Fibroblast of the conjunctiva (primary cell): ENCODE results near the gene LTBR.

Experiments
- DNase-seq: peaks from one replicate; pipeline ENCODE4 v3.0.0-alpha.2; 2010; ENCODE audit warnings: low read depth

LTBR gene

DNA sequence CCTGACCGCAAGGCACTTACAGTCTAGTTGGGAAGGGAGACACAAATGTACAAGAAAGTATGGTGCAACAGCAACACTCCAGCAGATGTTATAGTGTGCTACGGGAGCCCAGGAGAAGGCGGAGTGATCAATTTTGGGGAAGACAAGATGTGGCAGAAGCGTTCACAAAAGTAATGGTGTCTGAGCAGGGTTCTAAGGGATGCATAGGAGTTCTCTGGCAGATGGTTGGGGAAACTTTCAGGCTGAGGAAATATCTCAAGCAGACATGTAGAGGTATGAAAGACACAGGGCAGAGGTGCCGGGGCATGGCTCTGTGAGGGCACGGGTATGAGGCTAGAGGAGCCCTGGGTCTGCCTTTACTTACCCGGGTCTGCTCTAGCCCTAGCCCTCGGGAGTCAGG is 37.0 kb upstream of the LTBR start:
- no peak for DNase-seq

- DNase-seq: no peak
Observed at GRCh38 chr12:6347367-6348338, 36.3 kb upstream of the LTBR start.

GRCh38 chr12:6351622-6352021 is 32.3 kb upstream of the LTBR start:
- no peak for DNase-seq

- DNase-seq: no peak
Observed at GRCh38 chr12:6352193-6353173, 31.5 kb upstream of the LTBR start.

- DNase-seq: no peak
Observed at GRCh38 chr12:6354495-6355393, 29.2 kb upstream of the LTBR start.

- no peak for DNase-seq
Observed at GRCh38 chr12:6355491-6356373, 28.2 kb upstream of the LTBR start.

- DNase-seq: no peak
Observed at GRCh38 chr12:6356374-6356820, 27.6 kb upstream of the LTBR start.

DNA sequence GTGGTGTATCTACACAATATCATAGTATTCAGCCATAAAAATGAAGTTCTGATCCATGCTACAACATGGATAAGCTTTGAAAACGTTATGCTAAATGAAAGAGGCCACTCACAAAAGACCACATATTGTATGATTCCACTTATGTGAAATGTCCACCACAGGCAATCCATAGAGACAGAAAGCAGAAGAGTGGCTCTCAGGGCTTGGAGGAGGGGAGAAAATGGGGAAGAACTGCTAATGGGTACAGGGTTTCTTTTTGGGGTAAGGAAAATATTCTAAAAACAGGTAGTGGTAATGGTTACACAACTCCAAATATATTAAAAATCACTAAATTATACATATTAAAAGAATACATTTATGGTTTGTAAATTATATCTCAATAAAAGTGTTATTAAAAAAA is 25.1 kb upstream of the LTBR start:
- DNase-seq: no peak

GRCh38 chr12:6360080-6360571 is 23.8 kb upstream of the LTBR start:
- DNase-seq: no peak

DNA sequence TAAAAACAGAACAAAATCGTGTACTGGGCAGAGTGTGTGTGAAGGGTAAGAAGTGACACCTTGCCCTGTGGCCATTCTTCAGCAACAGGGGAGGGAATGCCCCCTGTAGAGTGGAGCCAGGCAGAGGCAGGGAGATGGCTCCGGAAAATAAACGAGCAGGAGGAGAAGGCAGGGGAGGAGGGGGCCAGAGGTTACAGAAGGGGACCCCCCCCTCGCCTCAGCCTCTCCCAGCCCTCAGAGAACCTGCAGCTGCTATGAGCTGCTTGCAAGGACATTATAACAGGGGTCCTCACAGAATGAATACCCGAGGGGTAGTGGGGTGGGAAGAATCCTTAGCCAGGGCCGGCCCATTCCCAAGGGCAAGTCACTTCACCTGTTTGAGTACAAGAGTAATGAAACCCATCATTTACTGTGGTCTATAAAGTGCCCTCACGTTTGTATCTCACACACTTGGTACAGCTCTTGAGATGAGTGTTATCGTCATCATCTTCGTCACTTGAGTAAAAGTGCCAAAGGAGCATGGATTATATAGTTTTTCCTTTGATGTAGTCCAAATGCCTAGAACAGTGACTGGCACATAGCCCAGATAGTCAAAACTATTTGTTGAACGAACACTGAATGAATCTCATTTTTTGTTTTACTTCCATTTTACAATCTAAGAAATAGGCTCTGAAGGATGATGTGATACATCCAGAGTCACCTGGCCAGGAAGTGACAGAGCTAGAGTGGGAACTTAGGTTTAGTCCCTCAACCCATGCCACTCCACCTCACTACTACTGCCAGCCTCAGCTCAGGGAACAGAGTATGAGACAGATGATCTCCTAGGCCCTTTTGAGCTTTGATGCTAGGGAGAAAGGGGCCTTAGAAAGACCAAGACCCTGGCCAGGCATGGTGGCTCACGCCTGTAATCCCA is 23.1 kb upstream of the LTBR start:
- no peak for DNase-seq

GRCh38 chr12:6361834-6362233 is 22.1 kb upstream of the LTBR start:
- no peak for DNase-seq

DNA sequence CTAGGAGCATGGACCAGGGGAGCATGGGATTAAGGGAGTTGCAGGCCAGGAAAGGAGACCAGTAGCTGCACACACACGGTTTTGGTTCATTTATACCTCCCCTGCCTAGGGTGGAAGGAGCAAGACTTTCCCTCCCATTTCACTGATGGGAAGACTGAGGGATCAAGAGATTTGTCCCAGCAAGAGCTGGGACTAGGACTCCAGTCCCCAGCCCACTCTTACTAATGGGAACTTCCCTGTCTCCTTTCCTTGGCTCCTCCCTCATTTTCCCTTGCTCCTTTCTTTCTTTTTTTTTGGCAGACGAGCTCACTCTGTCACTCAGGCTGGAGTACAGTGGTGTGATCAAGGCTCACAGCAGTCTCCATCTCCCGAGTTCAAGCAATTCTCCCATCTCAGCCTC is 21.6 kb upstream of the LTBR start:
- DNase-seq: no peak

- no peak for DNase-seq
Observed at GRCh38 chr12:6363010-6363329, 21.0 kb upstream of the LTBR start.

DNA sequence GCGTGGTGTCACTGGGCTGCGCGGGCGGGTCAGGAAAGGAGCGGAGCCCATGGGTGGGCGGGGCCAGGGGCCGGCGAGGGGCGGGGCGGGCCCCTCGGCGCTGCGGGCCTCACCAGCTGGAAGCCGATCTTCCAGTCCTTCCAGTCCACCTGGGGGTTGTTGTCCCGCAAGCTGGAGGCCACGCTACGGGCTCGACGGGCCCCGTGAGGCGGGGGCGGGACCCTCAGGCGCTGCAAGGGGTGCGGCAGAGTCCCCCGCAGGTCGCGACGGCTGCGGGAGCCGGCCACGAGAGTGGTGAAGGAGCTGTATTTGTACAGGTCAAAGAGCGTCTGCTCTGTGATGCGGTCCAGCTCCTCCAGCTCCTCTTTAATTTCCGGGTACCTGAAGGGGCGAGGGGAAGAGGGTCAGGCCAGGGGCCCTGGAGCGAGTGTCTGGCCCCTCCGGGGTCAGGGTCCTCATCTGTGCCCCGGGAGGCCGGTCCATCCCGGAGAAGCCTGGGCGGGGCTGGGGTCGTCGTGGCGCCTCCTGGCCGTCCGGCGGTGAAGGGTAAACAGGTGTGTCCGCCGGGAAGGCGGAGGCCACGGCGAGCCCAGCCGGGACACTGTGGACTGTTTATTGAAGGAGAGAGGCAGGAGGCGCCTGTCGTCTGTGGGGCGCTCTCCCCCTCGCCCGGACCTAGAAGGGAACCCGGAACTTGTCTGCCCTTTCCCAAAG is 20.5 kb upstream of the LTBR start:
- DNase-seq: no peak

GRCh38 chr12:6364044-6364374 is 20.0 kb upstream of the LTBR start:
- no peak for DNase-seq

DNA sequence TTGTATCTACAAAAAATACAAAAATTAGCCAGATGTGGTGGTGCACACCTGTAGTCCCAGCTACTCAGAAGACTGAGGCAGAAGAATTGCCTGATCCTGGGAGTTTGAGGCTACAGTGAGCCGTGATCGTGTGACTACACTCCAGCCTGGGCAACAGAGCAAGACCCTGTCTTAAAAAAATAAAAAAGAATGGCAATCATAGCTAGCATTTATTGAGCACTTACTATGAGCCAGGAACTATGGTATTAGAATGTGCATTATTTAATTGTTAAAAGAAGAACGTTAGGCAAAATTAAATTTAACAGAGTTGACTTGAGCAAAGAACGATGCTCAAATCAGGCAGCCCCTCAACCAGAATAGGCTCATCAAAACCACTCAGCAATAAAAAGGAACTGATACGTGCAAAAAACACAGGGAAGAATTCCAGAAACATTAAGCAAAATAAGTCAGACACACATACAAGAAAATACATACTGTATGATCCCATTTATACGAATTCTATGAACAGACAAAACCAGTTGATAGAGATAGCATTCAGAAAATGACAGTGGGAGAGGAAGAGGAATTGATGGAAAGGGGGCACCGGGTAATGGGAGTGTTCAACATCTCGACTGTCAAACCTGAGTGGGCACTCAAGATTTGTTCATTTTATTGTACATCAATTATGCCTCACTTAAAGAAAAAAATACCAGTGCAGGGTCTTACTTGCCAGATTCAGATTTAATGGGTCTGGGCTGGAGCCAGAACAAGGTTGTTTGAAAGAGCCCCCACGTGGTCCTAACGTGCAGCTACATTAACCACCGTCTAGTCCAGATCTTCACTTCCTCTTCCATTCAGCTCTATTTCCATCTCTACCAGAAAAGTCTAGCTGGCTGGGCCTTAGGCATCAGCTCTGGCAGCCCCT is 16.6 kb upstream of the LTBR start:
- DNase-seq: no peak

DNA sequence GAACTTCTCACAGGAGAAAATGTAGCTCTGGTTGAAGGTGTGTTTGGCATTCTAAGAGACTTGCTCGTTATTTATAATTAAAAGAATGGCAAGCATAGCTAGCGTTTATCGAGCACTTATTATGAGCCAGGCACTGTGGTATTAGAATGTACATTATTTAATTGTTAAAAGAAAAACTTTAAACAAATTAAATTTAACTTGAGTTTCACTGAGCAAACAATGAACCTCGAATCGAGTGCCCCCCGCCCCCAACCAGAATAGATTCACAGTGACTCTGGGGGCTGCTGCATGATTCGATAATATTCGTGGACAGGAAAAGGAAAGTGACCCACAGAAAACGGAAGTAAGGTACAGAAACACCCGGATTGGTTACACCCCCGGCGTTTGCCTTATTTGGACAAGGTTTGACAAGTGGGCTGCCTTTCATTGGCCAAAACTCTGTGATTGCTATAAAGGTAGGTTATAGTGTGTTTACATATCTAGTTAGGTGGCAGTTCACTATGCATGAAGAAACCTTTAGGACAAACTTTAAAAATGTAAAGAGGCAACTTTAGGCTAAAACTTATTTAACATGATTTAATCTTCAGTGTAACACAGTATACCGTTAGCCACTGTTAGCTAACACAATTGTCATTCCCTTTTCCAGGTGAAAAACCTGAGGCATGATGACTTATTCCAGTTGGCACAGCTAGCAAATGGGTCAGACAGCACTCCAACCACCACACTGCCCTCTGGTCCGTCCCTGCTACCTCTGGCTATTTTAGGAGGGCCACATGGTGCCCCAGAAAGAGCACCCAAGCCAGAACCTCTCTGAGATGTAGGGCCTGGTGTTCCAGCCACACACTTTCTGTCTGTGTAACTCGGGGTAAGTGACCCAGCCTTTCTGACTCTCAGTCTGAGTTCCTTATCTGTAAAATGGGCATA is 15.7 kb upstream of the LTBR start:
- no peak for DNase-seq
